ENCODE measurements around the gene METTL27.

- no peak for TF ChIP-seq CTCF (conservative IDR thresholded peaks at IDR 0.05 in 1 of 2, IDR thresholded peaks at IDR 0.05 in 1 of 2; ENCODE audit: extremely low read depth in 1 of 2, insufficient read depth in 1 of 2, low read depth in 1 of 2, low read length in 2 of 2)
- no peak for TF ChIP-seq EZH2 (IDR thresholded peaks at IDR 0.05; ENCODE audit: borderline replicate concordance, low read length)
Observed at GRCh38 chr7:73850781-73851207, 8.5 kb upstream of the METTL27 start.
